Gastrocnemius medialis (tissue), 4 donors: ENCODE data around the gene CIART.

Source experiments
- CTCF ChIP-seq, 5 experiments: fragments of 450-650 bp in 3 of 5; fragments of 200-600 bp in 2 of 5; sonication (generic) in 2 of 5; IDR thresholded peaks in 4 of 5; conservative IDR thresholded peaks in 1 of 5; 1 replicate in 4 of 5; 2 replicates in 1 of 5; pipeline ENCODE4 v1.5.1; 2016 to 2019; ENCODE audit warnings: antibody characterized with exemption in 5 of 5, mild to moderate bottlenecking in 3 of 5, moderate library complexity in 3 of 5
- POLR2A ChIP-seq, 2 donors: fragments of 450-650 bp; IDR thresholded peaks; one replicate each; pipeline ENCODE4 v1.6.1; 2017; ENCODE audit warnings: antibody characterized with exemption in 2 of 2, mild to moderate bottlenecking in 2 of 2, moderate library complexity in 2 of 2

- no peak for TF ChIP-seq CTCF (IDR thresholded peaks at IDR 0.05 in 4 of 5, conservative IDR thresholded peaks at IDR 0.05 in 1 of 5)
- TF ChIP-seq POLR2A (IDR thresholded peaks at IDR 0.05), result no peak
These were observed 39.4 kb upstream of the CIART start for GRCh38 chr1:150243003-150243402.
